ENCODE results near the gene ARFGAP2.

DNA sequence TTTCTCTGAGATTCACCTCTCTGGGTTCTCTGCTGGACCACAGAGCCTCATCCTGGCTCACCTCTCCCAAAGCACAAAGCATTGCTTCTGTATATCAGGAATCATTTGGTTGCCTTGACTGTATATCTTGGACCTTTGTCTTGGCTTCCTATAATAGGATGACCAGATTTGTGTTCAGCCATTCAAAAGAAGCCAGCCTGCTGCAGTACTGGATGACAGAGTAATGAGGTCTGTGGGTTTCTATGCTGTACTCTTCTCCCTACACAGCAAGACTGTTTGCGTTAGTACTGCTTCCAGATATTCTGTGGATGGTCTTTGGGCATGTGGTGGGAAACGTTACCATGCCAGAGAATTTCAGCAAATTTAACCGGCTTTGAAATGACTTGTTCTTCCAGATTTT is 39.8 kb downstream of the ARFGAP2 start:
- TF ChIP-seq, protein P1, sequence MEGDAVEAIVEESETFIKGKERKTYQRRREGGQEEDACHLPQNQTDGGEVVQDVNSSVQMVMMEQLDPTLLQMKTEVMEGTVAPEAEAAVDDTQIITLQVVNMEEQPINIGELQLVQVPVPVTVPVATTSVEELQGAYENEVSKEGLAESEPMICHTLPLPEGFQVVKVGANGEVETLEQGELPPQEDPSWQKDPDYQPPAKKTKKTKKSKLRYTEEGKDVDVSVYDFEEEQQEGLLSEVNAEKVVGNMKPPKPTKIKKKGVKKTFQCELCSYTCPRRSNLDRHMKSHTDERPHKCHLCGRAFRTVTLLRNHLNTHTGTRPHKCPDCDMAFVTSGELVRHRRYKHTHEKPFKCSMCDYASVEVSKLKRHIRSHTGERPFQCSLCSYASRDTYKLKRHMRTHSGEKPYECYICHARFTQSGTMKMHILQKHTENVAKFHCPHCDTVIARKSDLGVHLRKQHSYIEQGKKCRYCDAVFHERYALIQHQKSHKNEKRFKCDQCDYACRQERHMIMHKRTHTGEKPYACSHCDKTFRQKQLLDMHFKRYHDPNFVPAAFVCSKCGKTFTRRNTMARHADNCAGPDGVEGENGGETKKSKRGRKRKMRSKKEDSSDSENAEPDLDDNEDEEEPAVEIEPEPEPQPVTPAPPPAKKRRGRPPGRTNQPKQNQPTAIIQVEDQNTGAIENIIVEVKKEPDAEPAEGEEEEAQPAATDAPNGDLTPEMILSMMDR (conservative IDR thresholded peaks at IDR 0.05), result no peak
- TF ChIP-seq EZH2 (IDR thresholded peaks at IDR 0.05; ENCODE audit: low read depth), result no peak
